SKM-1 treated with dmso at 0.1 percent for 144 hours (cell line): ENCODE measurements around the gene SDHB.
A peak's percentile ranks its signal among the peaks of the same experiment; 100 is the strongest.

ENCODE experiments used
- DNase-seq: peaks from one replicate; lab custom pipeline; 2025; ENCODE audit not compliant: unreplicated experiment; lab: John Stamatoyannopoulos, UW

The SDHB gene

GRCh38 chr1:17053685-17054410 is at the start of gene SDHB:
SDHB (minus strand) TSS chr1:17054032; CDS start chr1:17054019, 13 bp downstream.
- DNase-seq, result peak; percentile 91

DNA sequence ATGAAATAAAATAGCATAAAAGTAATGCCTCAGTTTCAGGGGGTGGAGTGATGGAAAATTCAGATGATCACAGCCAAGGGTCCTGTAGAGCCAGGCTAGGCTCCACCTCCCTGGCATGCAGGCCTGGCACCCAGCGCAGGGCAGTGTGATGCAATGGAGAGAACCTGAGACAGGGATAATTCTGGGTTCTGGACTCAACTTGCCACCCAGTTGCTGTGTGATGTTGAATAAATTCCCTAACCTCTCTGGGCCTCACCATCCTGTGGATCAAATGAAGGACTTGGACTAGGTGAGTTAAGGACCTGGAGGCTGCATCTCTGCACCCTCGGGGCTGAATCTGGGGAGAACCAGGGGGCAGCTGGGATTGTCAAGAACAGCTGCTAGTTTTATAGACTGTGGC is 48.4 kb upstream of the SDHB start:
- DNase-seq, result no peak

DNA sequence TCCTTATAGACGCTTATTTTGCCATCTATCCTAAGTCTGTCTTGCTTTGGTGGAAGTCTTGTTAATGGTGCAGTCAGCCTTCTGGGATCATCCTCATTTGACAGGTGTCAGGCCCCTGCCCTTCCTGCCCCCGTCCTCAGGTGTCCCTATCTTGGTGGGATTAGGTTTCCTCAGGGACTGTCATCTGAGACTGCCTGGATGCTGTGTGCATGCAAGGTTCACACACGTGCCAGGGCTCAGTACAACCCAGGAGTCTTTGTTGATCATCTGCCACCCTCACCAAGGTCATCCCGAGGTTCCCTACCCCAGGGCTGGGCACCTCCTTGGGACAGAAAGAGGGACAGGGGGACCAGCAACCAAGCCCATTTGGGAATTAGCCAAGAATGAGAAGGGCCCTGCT is 47.4 kb upstream of the SDHB start:
- DNase-seq, result no peak

DNA sequence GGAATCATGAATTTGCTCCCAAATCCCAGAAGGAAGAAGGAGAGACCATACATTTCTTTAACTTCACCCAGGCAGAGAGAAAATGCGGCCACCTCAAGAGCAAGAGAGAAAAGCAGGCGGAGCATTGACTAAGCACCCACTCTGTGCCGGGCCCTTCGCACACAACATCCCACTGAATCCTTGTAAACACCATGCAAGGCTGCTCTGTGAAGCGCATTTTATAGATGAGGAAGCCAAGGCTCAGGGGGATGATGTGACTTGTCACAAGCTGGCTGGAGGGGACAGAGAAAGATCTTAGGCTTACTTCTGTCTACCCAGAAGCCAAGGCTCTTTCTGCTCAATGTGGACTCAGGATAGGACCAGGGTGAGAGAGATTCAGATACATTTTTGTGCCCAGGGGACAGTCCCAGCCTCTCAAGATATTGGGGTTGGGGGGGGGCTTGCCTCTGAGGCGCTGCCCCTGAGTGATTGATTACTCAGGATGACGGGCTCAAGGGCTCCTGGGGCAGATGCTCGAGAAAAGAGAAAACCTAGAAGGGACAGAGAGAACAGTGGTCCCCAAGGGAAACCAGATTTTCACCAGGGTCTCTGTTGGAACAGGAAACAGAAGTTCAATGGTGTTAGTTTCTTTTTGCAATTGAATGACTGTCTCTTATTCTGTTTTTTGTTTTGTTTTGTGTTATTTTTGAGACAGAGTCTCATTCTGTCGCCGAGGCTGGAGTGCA is 45.9 kb upstream of the SDHB start:
- DNase-seq, result no peak

DNA sequence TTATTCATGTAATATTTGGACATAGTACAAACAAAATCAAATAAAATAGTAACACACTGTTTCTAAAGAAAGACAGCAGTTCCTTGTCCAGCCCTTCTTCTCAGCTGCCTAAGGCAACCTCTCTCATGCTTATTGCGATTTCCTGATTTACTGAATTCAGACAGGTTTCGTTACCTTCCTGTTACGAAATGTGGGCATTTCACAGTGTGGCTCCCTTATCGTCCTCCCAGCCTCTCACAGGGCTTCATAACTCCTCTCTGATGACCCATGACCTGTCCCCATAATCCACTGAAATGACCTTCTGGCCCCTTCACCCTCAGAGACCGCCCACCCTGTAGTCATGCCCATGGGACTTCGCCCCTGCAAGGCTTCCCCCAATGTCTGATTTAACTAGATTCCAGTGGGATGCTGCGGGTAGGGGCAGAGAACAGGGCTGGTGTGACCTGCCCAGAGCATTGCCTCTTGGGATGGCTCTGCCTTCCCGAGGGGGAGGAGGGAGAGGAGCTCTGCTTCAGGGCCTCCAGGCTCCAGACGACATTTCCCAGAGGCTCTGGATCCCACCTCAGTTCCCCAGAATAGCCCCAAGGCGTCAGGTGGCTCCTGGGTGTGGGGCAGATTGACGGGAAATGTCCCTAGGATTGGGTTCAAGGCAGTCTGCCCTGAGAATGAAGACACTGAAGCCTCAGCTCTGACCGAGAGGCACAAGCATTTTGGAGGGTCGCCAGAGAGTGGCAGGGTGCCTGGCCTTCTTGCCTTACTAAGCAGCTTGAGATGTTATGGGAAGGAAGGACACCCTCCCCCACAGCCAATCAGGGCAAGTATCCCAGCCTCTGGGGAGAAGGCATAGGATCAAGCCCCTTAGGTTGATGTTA is 44.9 kb upstream of the SDHB start:
- peak; percentile 79 for DNase-seq

DNA sequence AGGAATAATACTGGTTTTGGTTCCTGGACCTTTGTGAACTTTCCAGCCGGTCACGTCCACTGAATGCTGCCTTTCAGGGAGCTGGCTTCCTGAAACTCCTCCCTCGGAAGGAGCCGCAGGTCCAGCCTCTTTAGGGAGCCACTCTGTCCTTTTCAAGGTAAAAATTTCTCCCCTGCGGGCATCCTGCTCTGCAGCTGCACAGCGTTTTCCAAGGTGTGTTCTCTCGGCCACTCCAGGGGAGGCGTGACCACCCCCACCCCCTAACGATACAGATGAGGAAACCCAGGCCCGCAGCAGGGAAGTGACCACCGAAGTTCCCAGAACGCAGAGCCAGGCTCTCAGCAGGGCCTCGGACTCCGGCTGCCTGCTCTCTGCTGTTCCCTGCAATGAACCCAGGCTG is 44.0 kb upstream of the SDHB start:
- no peak for DNase-seq

DNA sequence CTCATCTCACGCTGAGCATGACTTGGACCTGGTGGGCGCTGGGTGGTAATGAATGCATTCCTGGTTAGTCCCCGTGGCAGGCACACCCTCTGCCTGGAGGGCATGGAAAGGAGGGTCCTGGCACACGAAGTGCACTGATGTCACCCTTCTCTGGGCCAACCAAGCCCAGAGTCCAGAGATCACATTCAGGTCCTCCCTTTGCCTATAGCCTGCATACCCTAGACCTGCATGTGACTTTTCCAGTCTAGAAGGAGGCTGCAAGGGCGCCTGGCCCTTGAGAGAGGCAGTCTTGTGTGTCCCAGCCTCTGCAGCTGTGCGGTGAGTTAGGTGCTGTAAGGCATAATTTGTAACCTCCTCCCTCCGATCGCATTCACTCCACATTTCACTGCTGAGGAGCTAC is 43.3 kb upstream of the SDHB start:
- DNase-seq, result no peak

DNA sequence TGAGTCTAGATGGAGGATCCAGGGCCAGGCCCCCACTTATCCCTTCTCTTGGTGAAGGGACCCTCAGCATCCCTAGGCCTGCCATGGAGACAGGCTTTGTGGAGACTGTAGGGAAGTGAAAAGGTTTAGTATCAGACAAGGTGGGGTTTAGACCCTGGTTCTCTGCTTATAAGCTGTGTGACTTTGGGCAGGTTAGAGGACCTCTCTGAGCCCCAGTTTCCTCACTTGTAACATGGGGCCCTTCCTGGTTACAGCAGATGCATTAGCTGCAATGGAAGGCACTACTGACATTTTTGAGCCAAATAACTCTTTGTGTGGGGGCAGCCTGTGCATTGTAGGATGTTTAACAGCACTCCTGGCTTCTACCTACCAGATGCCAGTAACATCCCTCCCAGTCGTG is 42.8 kb upstream of the SDHB start:
- no peak for DNase-seq

GRCh38 chr1:17095141-17095540 is 41.3 kb upstream of the SDHB start:
- DNase-seq, result no peak

- no peak for DNase-seq
Measured at GRCh38 chr1:17094664-17095063, 40.8 kb upstream of the SDHB start.

DNA sequence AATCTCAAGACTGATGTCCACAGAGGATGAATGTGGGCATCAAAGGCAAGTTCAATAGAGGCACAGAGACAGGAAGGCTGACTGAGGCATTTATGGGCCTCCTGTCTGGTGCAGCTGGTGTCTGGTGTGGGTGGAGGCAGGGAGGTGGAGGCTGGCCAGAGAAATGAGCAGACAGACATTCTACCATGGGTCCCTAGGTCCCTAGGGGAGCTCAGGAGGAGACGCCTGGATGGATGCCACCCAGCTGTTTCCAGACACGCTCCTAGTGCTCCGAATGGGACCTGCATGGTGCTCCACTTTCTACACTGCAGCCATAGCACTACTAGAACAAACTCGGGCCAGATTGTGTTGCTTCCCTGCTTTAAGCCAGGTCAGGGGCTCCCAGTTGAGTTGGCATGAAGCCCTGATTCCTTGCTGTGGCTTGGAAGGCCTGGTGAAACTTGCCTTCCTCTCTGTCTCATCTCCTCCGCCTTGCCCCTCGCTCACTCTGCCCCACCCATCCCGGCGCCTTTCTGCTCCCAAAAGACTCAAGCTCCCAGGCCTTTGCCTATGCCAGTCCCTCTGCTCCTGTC is 40.1 kb upstream of the SDHB start:
- DNase-seq, result no peak

DNA sequence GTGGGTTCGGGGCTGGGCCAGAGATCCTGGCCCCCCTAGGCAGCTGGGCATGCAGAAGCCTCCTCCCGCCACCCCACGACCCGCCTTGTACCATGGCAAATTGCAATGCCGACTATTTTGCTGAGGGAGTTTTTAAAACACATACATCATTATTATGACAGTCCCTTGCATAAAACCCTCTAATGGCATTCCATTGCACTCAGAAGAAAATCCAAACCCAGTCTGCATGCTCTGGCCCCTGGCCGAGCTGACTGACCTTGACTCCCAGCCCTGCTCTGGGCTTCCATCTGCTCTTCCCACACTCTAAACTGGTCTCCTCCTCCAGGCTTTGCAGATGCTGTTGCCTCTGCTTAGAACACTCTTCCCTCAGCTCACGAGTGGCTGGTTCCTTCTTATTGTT is 37.4 kb upstream of the SDHB start:
- no peak for DNase-seq

- DNase-seq, result no peak
Measured at GRCh38 chr1:17089506-17089905, 35.7 kb upstream of the SDHB start.

GRCh38 chr1:17086751-17087150 is 32.9 kb upstream of the SDHB start:
- no peak for DNase-seq

- DNase-seq, result no peak
Measured at GRCh38 chr1:17084787-17085186, 31.0 kb upstream of the SDHB start.

- no peak for DNase-seq
Measured at GRCh38 chr1:17082761-17083160, 28.9 kb upstream of the SDHB start.

- no peak for DNase-seq
Measured at GRCh38 chr1:17081439-17081838, 27.6 kb upstream of the SDHB start.

GRCh38 chr1:17080880-17081279 is 27.0 kb upstream of the SDHB start:
- DNase-seq, result no peak

DNA sequence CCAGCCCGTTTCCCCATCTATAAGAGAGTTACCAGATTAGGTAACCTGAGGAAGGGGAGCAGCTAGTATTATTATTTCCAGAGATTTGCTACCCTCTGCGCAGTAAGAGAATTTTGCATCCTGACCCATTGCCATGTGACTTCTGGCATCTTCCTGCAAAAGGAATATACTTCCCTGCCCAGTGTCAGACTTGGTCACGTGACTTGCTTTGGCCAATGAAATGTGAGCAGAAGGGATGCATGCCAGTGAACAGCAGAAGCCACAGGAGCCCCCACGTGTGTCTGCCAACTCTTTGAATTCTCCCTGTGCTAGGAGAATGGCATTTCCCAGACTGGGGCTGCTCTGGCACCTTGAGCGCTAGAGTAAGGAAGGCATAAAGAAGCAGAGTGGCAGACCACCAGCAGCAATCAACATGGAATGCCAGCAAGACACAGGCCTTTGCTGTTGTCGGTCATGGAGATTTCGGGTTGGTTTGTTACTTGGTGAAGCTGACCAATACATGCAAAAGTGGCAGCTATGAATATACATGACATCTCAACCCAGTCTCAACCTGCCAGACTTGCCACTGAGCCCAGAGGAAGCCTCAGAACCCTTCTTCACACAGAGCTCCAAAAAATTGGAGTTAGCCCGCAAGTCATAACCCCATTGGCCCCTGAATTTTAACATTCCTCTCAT is 26.4 kb upstream of the SDHB start:
- DNase-seq, result no peak

DNA sequence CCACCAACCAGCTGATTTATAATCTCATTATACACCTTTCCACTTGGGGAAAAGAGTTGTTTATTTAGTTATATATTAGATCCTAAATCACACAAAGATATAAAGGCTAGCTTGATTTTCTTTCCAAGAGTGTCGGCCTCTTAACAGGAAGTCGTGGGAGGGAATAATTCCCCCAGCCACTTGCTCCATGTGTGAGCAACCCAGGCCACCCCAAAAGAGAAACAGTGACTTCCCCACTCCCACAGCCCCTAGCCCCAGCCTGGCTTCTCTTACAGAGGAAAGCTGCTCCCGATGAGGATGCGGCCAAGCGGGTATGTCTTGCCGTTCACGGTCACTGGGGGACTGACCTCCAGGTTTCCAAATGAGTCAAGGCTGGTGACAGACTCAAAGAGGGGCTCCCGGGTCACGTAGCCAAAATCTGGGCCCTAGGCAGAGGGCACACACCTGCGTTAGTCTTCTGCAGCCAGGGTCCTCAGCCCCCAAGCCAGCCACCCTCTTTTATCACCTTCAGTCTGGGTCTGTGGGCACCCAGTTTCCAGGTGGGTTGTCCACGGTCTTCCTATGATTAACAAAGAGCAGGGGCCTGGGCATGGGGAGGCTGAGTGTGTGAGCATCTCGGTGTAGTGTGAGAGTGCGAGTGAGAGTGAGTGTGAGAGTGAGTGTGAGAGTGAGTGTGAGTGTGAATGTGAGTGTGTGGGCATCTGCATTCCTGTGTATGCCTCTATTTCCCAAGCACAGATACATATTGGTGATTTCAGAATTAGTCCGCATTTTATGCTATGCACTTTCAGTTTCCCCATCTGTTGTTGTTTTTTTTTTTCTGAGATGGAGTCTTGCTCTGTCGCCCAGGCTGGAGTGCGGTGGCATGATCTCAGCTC is 25.4 kb upstream of the SDHB start:
- no peak for DNase-seq
